Activated T-helper 1 cell treated with anti-CD3 and anti-CD28 coated beads, Interleukin-12 subunit alpha, Interleukin-12 subunit beta, Interleukin-2, Interleukin-4 antibody, amounts not matched to agents 30 ng/mL and 10 ng/mL and 1 ng/mL, durations not matched to agents 14 hours and 24 hours and 36 hours (primary cell): ENCODE data around the gene LIX1L. TPM values are rescaled to one million over a fixed set of nuclear protein-coding genes. Genes with fewer than 3 reads are reported as not detected.
A peak's percentile ranks its signal among the peaks of the same experiment; 100 is the strongest.

Source experiments
- DNase-seq: peaks from one replicate; pipeline ENCODE4 v3.0.0; 2021; ENCODE audit warnings: low spot score
- H3K27ac Mint-ChIP-seq: one replicate; pipeline ENCODE4 v1.8.0; 2021; ENCODE audit warnings: mild to moderate bottlenecking, mixed read lengths
- H3K27me3 Mint-ChIP-seq: one replicate; pipeline ENCODE4 v1.8.0; 2022; ENCODE audit warnings: mild to moderate bottlenecking, moderate library complexity, mixed read lengths; ENCODE audit not compliant: insufficient read depth
- H3K36me3 Mint-ChIP-seq: one replicate; pipeline ENCODE4 v1.8.0; 2021; ENCODE audit warnings: low read depth, mixed read lengths
- H3K4me1 Mint-ChIP-seq: one replicate; pipeline ENCODE4 v1.8.0; 2021; ENCODE audit warnings: low read depth, mixed read lengths
- H3K4me3 Mint-ChIP-seq: one replicate; pipeline ENCODE4 v1.8.0; 2021; ENCODE audit warnings: mild to moderate bottlenecking, moderate library complexity, mixed read lengths
- H3K9me3 Mint-ChIP-seq: one replicate; pipeline ENCODE4 v1.8.0; 2021; ENCODE audit warnings: mixed read lengths
- intact Hi-C: fragments of 100-400 bp; cut with micrococcal nuclease; formaldehyde crosslinking; loops from one replicate; pipeline ENCODE4 v1.15.1; 2024
- total RNA-seq: library from RNA; stranded (reverse); gene quantifications from 2 replicates; pipeline ENCODE4 v1.2.3, GENCODE V29; 2022

Gene LIX1L
- total RNA-seq, 1 donor from 2014 or later: 30.3 TPM

DNA sequence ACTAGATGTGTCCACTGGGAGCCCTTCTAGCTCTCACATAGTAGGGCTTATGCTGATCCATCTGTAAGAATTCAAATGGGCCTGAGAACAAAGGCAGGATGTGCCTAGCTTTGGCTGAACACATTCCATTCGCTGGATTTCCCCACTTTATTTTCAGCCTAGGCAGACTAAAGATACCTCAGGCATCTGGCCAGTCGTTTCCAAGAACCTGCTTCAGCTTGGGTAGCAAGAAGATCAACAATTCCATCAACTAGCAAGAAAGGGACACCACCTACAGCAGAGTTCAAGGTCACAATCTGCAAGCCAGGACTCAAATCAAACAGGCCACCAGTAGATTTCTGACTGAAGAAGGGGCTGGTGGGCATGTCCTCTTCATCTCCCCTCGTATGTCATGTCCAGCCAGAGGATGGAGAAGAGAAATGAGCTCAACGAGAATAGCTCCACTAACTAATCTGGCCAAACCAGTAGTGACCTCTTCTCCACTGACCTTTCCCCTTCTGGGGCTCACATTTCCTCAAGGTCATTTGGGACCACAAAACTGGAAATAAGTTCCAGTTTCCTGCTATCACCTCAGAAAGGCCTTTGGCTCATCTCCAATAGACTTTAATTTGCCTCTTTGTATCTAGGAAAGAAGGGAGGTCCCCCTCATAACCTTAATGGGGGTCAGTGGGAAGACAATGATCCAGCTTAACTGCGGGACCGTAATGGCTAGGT is 24.4 kb upstream of the LIX1L start:
- intact Hi-C loops: no loop called here
- Mint-ChIP-seq H3K36me3 (peaks cover 2% of the 10 kb centered on the region), H3K4me1 (peaks cover 22% of the 10 kb centered on the region), H3K27me3 (no peaks in the 10 kb centered on the region), H3K4me3 (peak overlapping the region; percentile 37), H3K27ac (no peak overlapping the region), H3K9me3 (no peaks in the 10 kb centered on the region)
- DNase-seq: no peak

DNA sequence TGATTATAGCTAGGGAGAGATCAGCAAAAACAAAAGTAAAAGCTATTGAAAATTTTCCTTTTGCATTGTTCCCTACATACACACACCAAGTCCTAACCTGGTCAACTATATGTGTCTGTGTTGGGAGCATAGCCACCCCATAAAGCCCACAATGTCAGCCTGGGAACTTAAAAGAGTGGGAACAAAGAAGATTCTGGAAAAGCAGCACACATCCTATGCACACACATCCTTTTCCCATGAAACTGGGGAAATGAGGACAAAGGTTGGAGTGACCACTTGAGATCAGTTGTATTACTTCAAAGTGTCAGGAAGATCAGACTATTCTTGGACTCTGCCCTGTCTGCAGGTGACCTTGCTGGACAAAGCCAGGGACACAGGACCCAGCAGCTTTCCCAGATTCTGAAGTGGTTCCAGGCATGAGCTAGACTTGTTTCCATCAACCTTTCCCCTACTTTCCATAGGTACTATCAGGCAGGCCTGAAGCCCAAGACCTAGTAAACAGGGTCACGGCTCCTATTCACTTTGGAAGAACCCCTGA is 22.7 kb upstream of the LIX1L start:
- Mint-ChIP-seq H3K4me1 (peaks cover 12% of the 10 kb centered on the region), H3K27me3 (no peaks in the 10 kb centered on the region), H3K4me3 (no peak overlapping the region), H3K9me3 (no peaks in the 10 kb centered on the region), H3K27ac (no peak overlapping the region), H3K36me3 (peaks cover 2% of the 10 kb centered on the region)
- intact Hi-C loops: no loop called here
- no peak for DNase-seq

DNA sequence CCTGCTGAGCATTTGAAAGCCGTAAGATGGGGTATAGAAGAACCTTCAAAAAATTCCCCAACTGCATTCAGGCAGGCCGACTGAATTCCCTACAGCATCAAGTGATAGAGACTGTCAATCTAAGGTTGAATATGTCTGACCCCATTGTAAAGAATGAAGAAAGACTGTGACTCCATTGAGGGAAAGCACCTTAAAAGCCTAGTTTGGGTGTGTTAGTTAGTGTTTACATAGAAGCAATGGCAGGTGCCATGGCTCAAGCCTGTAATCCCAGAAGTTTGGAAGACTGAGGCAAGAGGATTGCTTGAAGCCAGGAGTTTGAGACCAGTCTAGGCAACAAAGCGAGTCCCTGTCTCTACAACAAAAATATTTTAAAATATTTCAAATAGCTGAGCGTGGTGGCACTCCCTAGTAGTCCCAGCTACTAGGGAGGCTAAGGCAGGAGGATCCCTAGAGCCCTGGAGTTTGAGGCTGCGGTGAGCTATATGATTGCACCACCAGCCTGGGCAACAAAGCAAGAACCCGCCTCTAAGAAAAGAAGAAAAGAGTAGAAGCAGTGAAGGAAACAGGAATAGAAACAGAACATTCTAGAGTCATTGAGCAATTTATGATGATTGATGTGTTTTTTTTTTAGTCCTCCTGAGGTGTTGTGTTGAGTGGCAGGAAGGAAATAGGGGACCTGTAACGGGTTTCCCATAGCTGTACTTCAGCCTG is 22.1 kb upstream of the LIX1L start:
- Mint-ChIP-seq H3K27ac (no peak overlapping the region), H3K27me3 (no peaks in the 10 kb centered on the region), H3K4me1 (peaks cover 10% of the 10 kb centered on the region), H3K9me3 (no peaks in the 10 kb centered on the region), H3K4me3 (no peak overlapping the region), H3K36me3 (peaks cover 2% of the 10 kb centered on the region)
- no peak for DNase-seq
- intact Hi-C loops: loop anchor here (1.0 kb wide), 3 partner anchors 16 to 53 kb away; partner anchors contain the start of genes ANKRD34A, POLR3GL, RBM8A and TXNIP

DNA sequence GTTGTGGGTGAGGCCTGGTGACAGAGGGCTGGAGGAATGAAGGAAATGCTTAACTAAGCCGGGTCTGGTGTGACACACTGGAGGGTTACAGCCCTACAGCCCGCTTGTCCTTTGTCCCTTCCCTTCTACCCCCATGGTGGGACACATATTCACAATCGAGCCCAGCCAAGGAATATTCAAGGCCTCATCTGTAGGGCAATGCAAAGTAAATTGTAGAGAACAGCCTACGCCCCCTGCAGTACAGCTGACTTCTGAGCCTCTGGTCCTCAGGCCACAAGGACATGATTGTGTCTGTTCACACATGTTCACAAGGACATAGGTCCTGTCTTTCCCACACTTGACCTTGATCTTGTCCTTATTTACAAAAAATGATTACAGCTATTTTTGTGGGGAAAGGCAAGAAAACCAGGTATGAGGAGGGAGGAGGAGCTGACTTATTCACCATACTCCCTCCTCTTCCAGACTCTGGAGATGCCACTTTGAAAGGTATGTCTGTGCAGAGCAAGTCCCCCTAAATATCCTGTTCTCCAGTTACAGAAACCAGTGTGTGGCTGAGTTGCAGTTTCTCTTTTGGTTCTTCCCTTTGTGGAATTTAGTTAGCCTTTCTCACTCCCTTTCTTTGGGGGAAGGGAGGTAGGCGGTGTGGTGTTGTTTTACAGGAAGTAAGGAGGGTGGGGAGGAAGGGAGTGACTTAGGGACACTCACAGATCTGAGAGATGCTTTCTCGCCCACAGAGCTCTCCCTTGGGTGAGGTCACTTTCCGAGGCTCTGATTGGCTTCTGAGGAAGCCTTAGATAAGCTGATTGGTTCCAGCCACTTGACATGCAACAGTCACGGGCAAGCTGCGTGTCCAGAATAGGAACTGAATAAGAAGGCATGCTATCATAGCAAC is 21.3 kb upstream of the LIX1L start:
- peaks cover 9% of the 10 kb centered on the region for H3K4me1 Mint-ChIP-seq
- no peak overlapping the region for H3K4me3 Mint-ChIP-seq
- H3K36me3 Mint-ChIP-seq: no peaks in the 10 kb centered on the region
- intact Hi-C loops: loop anchor here (1.0 kb wide), 4 partner anchors 15 to 57 kb away; partner anchors contain the start of genes ANKRD34A, POLR3GL, RBM8A and TXNIP
- no peak overlapping the region for H3K27ac Mint-ChIP-seq
- no peaks in the 10 kb centered on the region for H3K9me3 Mint-ChIP-seq
- peak; percentile 87 for DNase-seq
- H3K27me3 Mint-ChIP-seq: no peaks in the 10 kb centered on the region

DNA sequence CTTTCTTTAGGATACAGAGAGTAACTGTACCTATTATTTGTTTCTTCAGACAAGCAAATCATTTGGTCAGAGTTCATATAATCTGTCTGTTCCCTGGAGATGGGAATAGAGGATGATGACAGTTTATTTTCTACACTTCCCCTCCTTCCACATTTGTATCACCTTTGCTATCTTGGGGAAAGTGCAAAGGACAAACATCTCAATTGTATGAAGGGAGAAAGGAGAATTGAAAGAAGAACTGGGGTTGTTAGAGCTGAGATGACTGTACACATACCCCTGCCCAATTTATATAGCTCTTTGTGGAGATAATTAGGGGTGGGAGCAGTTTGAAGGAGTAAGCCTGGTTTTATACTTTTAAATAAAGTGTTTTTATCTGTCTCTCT is 20.6 kb upstream of the LIX1L start:
- Mint-ChIP-seq H3K4me1 (peaks cover 9% of the 10 kb centered on the region), H3K4me3 (no peak overlapping the region), H3K9me3 (no peaks in the 10 kb centered on the region), H3K27me3 (no peaks in the 10 kb centered on the region), H3K27ac (no peak overlapping the region), H3K36me3 (no peaks in the 10 kb centered on the region)
- no peak for DNase-seq
- intact Hi-C loops: loop anchor here (1.0 kb wide), 1 partner anchor 58 kb away; no protein-coding TSS in a partner anchor

DNA sequence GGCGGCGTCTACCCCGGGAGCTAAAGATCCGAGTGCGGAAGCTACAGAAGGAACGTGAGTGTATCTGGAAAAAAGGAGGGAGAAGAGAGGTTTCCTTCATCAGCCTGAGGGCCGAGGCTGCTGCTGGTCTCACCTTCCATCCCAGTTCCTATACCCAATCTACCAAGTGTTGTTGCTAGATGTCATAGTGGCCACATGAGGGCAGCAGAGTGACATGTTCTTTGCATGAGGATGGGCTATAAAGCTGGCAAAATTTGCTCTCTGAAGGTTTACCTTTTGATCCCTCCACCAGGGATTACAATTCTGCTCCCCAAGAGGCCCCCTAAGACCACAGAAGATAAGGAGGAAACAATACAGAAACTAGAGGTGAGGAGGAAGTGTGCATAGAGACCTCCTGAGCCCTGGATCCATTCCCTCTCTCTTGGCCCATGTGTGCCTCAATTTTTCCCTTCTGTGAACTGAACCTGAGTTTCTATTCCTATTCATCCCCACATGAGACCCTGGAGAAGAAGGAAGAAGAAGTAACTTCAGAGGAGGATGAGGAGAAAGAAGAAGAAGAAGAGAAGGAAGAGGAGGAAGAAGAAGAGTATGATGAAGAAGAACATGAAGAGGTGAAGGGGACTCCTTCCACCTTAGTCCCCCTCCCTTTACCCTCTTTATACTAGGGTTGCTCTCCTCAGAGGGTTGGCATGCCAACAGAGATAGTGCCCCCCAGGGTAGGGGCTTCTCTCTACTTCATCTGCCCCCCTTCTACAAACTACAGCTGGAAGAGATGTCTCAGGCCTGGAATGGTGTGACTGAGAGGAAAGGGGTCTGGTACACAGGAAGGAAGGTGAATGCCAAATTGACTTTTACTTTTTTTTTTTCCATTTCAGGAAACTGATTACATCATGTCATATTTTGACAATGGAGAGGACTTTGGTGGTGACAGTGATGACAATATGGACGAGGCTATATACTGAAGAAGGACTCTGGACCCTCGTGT is 20.0 kb upstream of the LIX1L start:
- Mint-ChIP-seq H3K27me3 (no peaks in the 10 kb centered on the region), H3K36me3 (peaks cover 3% of the 10 kb centered on the region), H3K4me3 (no peak overlapping the region), H3K4me1 (peaks cover 13% of the 10 kb centered on the region), H3K9me3 (no peaks in the 10 kb centered on the region), H3K27ac (no peak overlapping the region)
- DNase-seq: peak; percentile 62
- intact Hi-C loops: loop anchor here (1.0 kb wide), 3 partner anchors 30 to 59 kb away; no protein-coding TSS in a partner anchor

DNA sequence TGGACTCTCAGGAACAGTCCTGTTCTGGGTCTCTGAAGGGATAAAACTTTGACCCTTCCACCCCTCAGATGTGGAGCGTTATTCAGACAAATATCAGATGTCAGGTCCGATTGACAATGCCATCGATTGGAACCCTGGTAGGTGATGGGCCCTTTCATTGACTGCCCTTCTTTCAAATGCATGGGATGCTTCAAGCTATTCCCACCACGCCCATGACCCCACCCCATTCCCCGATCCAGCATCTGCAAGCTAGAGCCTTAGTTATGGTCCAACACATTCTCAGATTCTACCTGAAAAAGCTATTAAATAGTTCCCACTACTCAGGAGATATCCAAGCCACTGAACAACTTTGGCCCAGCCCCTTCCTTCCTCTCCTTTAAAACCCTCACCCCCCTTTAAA is 19.2 kb upstream of the LIX1L start:
- no peak overlapping the region for H3K4me3 Mint-ChIP-seq
- no peaks in the 10 kb centered on the region for H3K9me3 Mint-ChIP-seq
- intact Hi-C loops: loop anchor here (1.0 kb wide), 2 partner anchors 30 to 36 kb away; no protein-coding TSS in a partner anchor
- H3K27me3 Mint-ChIP-seq: no peaks in the 10 kb centered on the region
- peaks cover 3% of the 10 kb centered on the region for H3K36me3 Mint-ChIP-seq
- no peak overlapping the region for H3K27ac Mint-ChIP-seq
- no peak for DNase-seq
- H3K4me1 Mint-ChIP-seq: peaks cover 15% of the 10 kb centered on the region

DNA sequence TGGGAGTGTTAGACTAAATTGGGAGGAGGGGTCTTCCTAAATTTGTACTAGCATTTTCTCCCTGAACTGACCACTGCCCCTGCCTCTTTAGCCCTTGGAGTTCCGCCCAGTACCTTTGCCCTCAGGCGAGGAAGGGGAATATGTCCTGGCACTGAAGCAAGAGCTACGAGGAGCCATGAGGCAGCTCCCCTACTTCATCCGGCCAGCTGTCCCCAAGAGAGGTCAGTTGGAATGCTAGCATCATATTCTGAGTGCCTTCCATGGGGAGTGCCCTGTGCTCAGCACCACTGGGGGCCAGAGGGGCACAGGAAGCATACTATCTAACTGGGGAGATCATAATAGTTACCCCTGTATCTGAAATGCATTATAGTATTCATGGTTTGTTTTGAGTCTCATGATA is 17.4 kb upstream of the LIX1L start:
- no peak for DNase-seq
- Mint-ChIP-seq H3K4me3 (no peak overlapping the region), H3K4me1 (peaks cover 15% of the 10 kb centered on the region), H3K36me3 (peaks cover 3% of the 10 kb centered on the region), H3K27me3 (no peaks in the 10 kb centered on the region), H3K9me3 (no peaks in the 10 kb centered on the region), H3K27ac (no peak overlapping the region)
- intact Hi-C loops: no loop called here

DNA sequence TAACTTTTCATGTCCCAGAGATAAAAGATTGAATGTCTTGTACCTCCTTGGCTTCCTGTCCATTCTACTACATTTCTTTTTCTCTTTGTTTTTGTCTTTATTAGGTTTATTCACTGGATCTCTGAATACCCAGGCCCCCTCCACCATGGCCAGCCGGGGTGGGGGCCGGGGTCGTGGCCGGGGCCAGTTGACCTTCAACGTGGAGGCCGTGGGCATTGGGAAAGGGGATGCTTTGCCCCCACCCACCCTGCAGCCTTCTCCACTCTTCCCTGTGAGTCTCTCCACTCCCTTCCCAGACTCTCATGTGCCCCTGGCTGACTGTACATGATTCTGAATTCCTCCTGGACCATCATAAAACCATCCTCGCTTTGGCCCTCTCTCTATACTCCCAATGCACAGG is 16.9 kb upstream of the LIX1L start:
- Mint-ChIP-seq H3K4me3 (no peak overlapping the region), H3K4me1 (peaks cover 15% of the 10 kb centered on the region), H3K9me3 (no peaks in the 10 kb centered on the region), H3K36me3 (peaks cover 3% of the 10 kb centered on the region), H3K27me3 (no peaks in the 10 kb centered on the region), H3K27ac (peak overlapping the region; percentile 36)
- no peak for DNase-seq
- intact Hi-C loops: no loop called here

DNA sequence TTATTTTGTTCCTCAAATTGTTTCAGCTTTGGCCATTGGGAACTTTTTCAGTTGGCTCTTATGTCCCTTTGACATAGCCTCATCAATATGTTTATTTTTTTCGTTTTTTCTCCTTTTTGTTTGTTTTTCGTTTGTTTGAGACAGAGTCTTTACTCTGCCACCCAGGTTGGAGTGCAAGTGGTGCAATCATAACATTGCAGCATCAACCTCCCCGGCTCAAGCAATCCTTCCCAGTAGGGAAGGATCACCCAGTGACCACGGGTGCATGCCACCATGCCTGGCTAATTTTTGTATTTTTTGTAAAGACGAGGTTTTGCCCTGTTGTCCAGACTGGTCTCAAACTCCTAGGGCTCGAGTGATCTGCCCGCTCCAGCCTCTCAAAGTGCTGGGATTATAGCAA is 14.8 kb upstream of the LIX1L start:
- Mint-ChIP-seq H3K4me3 (no peak overlapping the region), H3K27ac (no peak overlapping the region), H3K36me3 (peaks cover 9% of the 10 kb centered on the region), H3K9me3 (peaks cover 6% of the 10 kb centered on the region), H3K27me3 (no peaks in the 10 kb centered on the region), H3K4me1 (peaks cover 15% of the 10 kb centered on the region)
- DNase-seq: no peak
- intact Hi-C loops: no loop called here

DNA sequence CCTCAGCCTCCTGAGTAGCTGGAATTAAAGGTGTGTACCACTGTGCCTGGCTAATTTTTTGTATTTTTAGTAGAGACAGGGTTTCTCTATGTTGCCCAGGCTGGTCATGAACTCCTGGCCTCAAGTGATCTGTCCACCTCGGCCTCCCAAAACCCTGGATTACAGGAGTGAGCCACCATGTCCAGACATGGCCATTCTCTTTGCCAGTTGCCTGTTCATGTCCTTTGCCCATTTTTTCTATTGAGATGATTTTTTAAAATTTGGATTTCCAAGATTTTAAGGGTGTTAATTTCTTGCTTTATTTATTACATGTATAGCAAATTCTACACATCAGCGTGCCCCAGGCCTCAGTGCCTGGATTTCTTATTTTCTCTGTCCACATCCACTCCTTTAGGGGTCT is 9.5 kb upstream of the LIX1L start:
- intact Hi-C loops: no loop called here
- no peak for DNase-seq
- H3K27ac Mint-ChIP-seq: no peak overlapping the region
- no peaks in the 10 kb centered on the region for H3K27me3 Mint-ChIP-seq
- H3K9me3 Mint-ChIP-seq: peaks cover 14% of the 10 kb centered on the region
- H3K4me1 Mint-ChIP-seq: peaks cover 28% of the 10 kb centered on the region
- peaks cover 7% of the 10 kb centered on the region for H3K36me3 Mint-ChIP-seq
- H3K4me3 Mint-ChIP-seq: peak overlapping the region; percentile 40
